Activated T-cell treated with anti-CD3 and anti-CD28 coated beads, Interleukin-2, amount 50 U/mL, for 4 hours (primary cell): ENCODE measurements around the gene LECT2. TPM values are rescaled to one million over a fixed set of nuclear protein-coding genes. Genes with fewer than 3 reads are reported as not detected.

ENCODE experiments used
- ATAC-seq, 2 donors: fragments of 200-7000 bp; cut with Tn5 transposase; one replicate each; pipeline ENCODE4 v1.10.0; 2021
- DNase-seq: peaks from one replicate; pipeline ENCODE4 v3.0.0-alpha.2; 2020
- H3K27me3 Mint-ChIP-seq: one replicate; pipeline ENCODE4 v1.8.0; 2021; ENCODE audit warnings: low read depth, mixed read lengths
- H3K36me3 Mint-ChIP-seq: one replicate; pipeline ENCODE4 v1.8.0; 2022; ENCODE audit warnings: mixed read lengths; ENCODE audit not compliant: insufficient read depth
- H3K4me1 Mint-ChIP-seq: one replicate; pipeline ENCODE4 v1.8.0; 2021; ENCODE audit warnings: low read depth, mixed read lengths
- H3K4me3 Mint-ChIP-seq: one replicate; pipeline ENCODE4 v1.8.0; 2021; ENCODE audit warnings: mild to moderate bottlenecking, moderate library complexity, mixed read lengths
- H3K9me3 Mint-ChIP-seq: one replicate; pipeline ENCODE4 v1.8.0; 2021; ENCODE audit warnings: mixed read lengths
- total RNA-seq, 3 donors: library from RNA; stranded (reverse); gene quantifications; one replicate each; pipeline ENCODE4 v1.2.1, GENCODE V29; 2021

LECT2 gene
- total RNA-seq = not detected

DNA sequence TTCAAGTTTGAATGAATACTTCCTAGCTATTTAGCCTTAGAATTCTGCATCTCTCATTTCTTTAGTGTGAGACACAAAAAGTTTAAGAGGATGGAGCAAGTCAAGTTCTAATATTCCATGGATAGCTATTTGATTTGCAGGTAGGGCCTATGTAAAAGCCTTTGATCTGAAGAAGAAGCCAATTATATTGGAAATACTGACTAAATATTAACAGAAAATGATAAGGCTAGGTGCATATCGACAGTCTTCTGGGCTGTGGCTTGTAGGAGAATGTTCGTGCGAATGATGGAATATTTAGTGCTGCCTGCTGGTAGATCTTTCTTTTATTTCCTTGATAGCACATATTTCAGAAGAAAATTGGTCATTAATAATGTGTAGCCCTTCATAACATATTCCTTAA is at the start of gene LECT2:
LECT2 (minus strand) TSS at position 85 of the 400 bp plus-strand sequence. CDS start 150 bp downstream, outside the sequence.
- Mint-ChIP-seq H3K27me3 (peaks cover 8% of the 10 kb centered on the region), H3K9me3 (no peaks in the 10 kb centered on the region), H3K4me1 (no peaks in the 10 kb centered on the region)

GRCh38 chr5:136004436-136004835 is 49.7 kb upstream of the LECT2 start:
- H3K27me3 Mint-ChIP-seq = peaks cover 4% of the 10 kb centered on the region
- H3K4me3 Mint-ChIP-seq = no peak overlapping the region
- no peaks in the 10 kb centered on the region for H3K36me3 Mint-ChIP-seq
- ATAC-seq = no peak
- peaks cover 3% of the 10 kb centered on the region for H3K9me3 Mint-ChIP-seq
- no peak for DNase-seq
- H3K4me1 Mint-ChIP-seq = no peaks in the 10 kb centered on the region

More for the DNA sequence above, at the start of gene LECT2:
- H3K4me3 Mint-ChIP-seq = no peak within 1 kb of the TSS
- DNase-seq (no peak), ATAC-seq (no peak)
- no peaks in the 10 kb centered on the region for H3K36me3 Mint-ChIP-seq

DNA sequence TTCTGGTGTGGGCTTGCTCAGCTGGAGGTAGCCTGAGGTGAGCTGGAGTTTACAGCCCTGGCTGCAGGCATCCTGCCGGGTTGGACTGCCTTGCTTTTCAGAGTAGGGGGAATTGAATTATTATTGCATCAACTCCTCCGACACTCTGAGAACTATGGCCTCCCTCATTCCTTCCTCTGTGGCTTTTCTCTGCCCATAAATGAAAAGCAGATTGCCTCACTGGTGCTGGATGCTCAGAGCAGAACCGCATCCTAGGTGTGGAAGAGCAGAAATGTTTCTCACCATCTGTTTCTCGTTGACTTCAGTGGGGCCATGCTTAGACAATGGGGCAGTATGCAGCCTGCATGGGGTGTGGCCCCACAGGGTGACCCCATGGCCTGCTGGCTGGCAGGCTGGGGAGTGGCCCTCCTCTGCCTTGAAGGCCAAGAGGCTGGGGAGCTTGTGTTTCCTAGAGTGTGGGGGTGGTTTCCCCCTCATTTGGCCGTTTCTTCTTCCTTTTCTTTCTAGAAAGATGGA is 46.7 kb upstream of the LECT2 start:
- DNase-seq (no peak), ATAC-seq (no peak)
- H3K27me3 Mint-ChIP-seq = peaks cover 1% of the 10 kb centered on the region
- no peaks in the 10 kb centered on the region for H3K4me1 Mint-ChIP-seq
- H3K4me3 Mint-ChIP-seq = no peak overlapping the region
- H3K36me3 Mint-ChIP-seq = no peaks in the 10 kb centered on the region
- no peaks in the 10 kb centered on the region for H3K9me3 Mint-ChIP-seq

- H3K27me3 Mint-ChIP-seq = peaks cover 4% of the 10 kb centered on the region
- no peaks in the 10 kb centered on the region for H3K36me3 Mint-ChIP-seq
- no peaks in the 10 kb centered on the region for H3K4me1 Mint-ChIP-seq
- DNase-seq = no peak
- no peak for ATAC-seq
- no peaks in the 10 kb centered on the region for H3K9me3 Mint-ChIP-seq
- H3K4me3 Mint-ChIP-seq = no peak overlapping the region
Measured at GRCh38 chr5:136000932-136001331, 46.1 kb upstream of the LECT2 start.

GRCh38 chr5:136000147-136000546 is 45.4 kb upstream of the LECT2 start:
- no peaks in the 10 kb centered on the region for H3K36me3 Mint-ChIP-seq
- peaks cover 4% of the 10 kb centered on the region for H3K27me3 Mint-ChIP-seq
- H3K4me1 Mint-ChIP-seq = no peaks in the 10 kb centered on the region
- DNase-seq (no peak), ATAC-seq (no peak)
- H3K9me3 Mint-ChIP-seq = no peaks in the 10 kb centered on the region
- no peak overlapping the region for H3K4me3 Mint-ChIP-seq

GRCh38 chr5:135999406-136000139 is 44.8 kb upstream of the LECT2 start:
- Mint-ChIP-seq H3K36me3 (no peaks in the 10 kb centered on the region), H3K27me3 (peaks cover 4% of the 10 kb centered on the region), H3K4me1 (no peaks in the 10 kb centered on the region), H3K4me3 (no peak overlapping the region), H3K9me3 (no peaks in the 10 kb centered on the region)
- DNase-seq (no peak), ATAC-seq (no peak)

DNA sequence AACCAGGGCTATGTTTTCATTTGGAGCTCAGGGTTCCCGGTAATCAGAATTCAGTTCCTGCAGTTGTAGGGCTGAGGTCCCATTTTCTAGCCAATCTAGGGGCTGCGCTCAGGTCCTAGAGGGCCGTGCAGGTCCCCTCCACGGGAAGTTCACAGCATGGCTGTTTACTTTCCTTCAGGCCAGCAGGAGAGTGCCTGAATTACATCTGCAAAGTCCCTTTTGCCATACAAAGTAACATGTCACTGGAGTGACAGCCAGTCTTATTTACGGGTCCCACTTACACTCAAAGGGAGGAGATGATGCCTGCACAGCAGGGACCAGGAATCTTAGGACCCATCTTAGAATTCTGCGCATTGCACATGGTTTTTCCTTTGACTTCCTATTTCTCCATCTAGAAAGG is 44.1 kb upstream of the LECT2 start:
- ATAC-seq (no peak), DNase-seq (no peak)
- no peak overlapping the region for H3K4me3 Mint-ChIP-seq
- H3K36me3 Mint-ChIP-seq = no peaks in the 10 kb centered on the region
- no peaks in the 10 kb centered on the region for H3K4me1 Mint-ChIP-seq
- H3K27me3 Mint-ChIP-seq = peaks cover 4% of the 10 kb centered on the region
- no peaks in the 10 kb centered on the region for H3K9me3 Mint-ChIP-seq

DNA sequence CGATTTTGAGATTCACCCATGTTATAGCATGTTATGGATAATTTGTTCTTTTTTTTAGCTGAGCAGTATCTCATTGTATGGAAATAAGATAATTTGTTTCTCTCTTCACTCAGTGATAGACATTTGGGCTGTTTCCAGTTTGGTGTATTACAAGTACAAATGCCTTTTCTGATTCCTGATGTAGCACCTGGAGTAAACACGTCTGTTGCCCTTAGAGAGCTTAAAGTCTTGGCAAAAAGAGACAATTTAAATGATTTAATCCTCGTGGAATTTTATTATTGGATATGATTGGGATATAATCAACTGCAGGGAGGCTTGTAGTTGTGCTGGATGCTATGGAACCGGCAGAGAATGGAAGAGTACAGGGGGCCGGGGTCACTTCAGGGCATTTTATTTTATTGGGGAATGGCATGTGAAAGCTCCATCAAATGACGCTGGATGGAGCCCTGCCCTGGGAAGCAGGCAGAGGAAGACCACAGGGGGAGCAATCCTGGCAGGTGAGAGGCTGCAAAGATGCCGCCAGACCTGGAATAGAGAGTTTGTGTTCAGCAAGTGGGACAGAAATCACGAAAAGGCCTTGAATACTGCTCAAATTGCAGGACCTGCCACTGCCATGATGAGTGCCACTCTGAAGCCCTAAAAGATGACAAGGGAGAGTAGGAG is 43.0 kb upstream of the LECT2 start:
- H3K4me1 Mint-ChIP-seq = no peaks in the 10 kb centered on the region
- no peak for DNase-seq
- no peak for ATAC-seq
- H3K4me3 Mint-ChIP-seq = no peak overlapping the region
- H3K9me3 Mint-ChIP-seq = no peaks in the 10 kb centered on the region
- peaks cover 4% of the 10 kb centered on the region for H3K27me3 Mint-ChIP-seq
- H3K36me3 Mint-ChIP-seq = no peaks in the 10 kb centered on the region

DNA sequence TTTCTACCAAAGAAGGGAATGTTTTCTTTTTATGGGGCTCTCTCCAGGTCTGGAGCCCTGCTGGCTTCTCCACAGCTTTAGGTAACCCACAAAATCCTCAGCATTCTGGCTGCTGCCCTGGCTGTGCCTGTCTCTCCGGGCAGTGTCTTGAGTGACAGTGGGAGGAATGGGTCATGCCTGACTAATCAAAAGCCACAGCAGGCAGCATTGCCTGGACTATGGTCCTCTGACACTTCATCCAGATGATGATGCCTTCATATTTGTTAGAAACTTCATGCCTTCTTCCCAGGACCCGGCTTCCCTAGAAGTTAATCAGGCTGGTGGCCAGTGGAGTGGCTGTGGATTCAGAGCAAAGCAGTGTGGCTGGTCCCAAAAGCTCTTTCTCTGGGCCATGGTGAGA is 41.8 kb upstream of the LECT2 start:
- no peak for ATAC-seq
- DNase-seq = no peak
- Mint-ChIP-seq H3K9me3 (no peaks in the 10 kb centered on the region), H3K27me3 (peaks cover 4% of the 10 kb centered on the region), H3K36me3 (no peaks in the 10 kb centered on the region), H3K4me3 (no peak overlapping the region), H3K4me1 (no peaks in the 10 kb centered on the region)

DNA sequence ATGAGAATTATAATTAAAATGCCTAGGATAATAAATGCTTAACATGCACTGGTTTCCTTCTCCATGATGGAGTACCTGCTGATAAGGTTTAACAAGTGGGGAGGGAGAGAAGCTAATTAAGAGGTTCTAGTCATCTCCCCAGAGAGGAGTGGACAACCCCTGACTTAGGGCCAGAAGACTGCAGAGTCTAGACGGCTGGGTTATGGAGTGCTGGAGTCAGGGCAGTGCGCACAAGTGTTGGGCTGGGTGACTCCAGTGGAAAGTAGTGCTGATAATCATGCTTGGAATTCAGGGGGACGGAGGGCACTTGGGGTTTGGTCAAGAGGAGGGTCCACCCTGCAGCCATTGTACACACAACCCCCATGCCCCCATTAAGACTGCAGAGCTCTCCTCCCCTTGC is 41.2 kb upstream of the LECT2 start:
- Mint-ChIP-seq H3K4me3 (no peak overlapping the region), H3K4me1 (no peaks in the 10 kb centered on the region), H3K9me3 (no peaks in the 10 kb centered on the region), H3K27me3 (peaks cover 4% of the 10 kb centered on the region), H3K36me3 (no peaks in the 10 kb centered on the region)
- no peak for ATAC-seq
- no peak for DNase-seq

GRCh38 chr5:135993880-135994636 is 39.3 kb upstream of the LECT2 start:
- ATAC-seq (no peak), DNase-seq (no peak)
- Mint-ChIP-seq H3K36me3 (no peaks in the 10 kb centered on the region), H3K4me3 (no peak overlapping the region), H3K4me1 (no peaks in the 10 kb centered on the region), H3K27me3 (peaks cover 17% of the 10 kb centered on the region), H3K9me3 (no peaks in the 10 kb centered on the region)

GRCh38 chr5:135993335-135993879 is 38.6 kb upstream of the LECT2 start:
- DNase-seq (no peak), ATAC-seq (no peak)
- no peaks in the 10 kb centered on the region for H3K36me3 Mint-ChIP-seq
- no peaks in the 10 kb centered on the region for H3K4me1 Mint-ChIP-seq
- no peak overlapping the region for H3K4me3 Mint-ChIP-seq
- peaks cover 20% of the 10 kb centered on the region for H3K27me3 Mint-ChIP-seq
- no peaks in the 10 kb centered on the region for H3K9me3 Mint-ChIP-seq

- no peaks in the 10 kb centered on the region for H3K36me3 Mint-ChIP-seq
- H3K27me3 Mint-ChIP-seq = peaks cover 20% of the 10 kb centered on the region
- H3K9me3 Mint-ChIP-seq = no peaks in the 10 kb centered on the region
- no peaks in the 10 kb centered on the region for H3K4me1 Mint-ChIP-seq
- DNase-seq (no peak), ATAC-seq (no peak)
- H3K4me3 Mint-ChIP-seq = no peak overlapping the region
Measured at GRCh38 chr5:135991429-135991828, 36.6 kb upstream of the LECT2 start.

DNA sequence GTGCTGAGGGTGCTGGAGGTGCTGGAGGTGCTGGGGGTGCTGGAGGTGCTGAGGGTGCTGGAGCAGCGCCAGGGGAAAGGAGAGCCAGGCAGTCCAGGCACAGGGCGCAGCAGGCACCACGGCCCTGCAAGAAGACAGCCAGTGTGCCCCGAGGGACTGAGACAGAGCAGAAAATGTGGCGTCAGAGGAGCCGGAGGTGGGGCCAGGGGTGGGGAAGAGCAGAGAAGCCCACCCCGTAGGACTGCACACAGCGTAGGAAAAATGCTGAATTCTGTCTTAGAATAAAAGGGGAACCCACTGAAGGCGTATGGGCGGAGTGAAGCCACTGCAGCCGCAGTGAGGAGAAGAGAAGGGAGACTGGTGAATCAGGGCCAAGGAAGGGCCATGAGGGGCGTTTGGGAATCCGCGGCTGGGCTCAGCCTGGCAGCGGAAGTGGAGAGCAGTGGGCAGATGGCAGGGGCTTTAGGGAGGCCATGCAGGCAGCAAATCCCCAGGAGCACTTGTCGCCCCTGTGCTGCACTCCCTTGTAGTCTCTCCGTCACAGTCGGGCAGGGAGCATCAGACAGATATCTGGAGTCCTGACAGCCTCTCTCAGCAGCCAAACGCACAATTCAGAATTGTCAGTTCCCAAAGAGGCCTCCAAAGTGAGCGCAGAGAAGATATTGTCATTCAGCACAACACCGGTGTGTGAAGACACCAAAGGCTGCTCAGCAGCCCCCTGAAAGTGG is 35.9 kb upstream of the LECT2 start:
- Mint-ChIP-seq H3K27me3 (peaks cover 18% of the 10 kb centered on the region), H3K4me1 (no peaks in the 10 kb centered on the region), H3K4me3 (no peak overlapping the region), H3K9me3 (no peaks in the 10 kb centered on the region), H3K36me3 (no peaks in the 10 kb centered on the region)
- no peak for DNase-seq
- no peak for ATAC-seq
